Spleen (tissue), 7 donors: ENCODE measurements around the gene UBE2G1.

Experiments used
- CTCF ChIP-seq, 11 experiments: fragments of 200-600 bp in 7 of 11; fragments of 450-650 bp in 4 of 11; sonication (generic) in 4 of 11; IDR thresholded peaks in 8 of 11; conservative IDR thresholded peaks in 3 of 11; 1 replicate in 7 of 11; 2 replicates in 4 of 11; pipeline versions ENCODE4 v1.4.0 to v1.8.0; 2016 to 2021; ENCODE audit warnings: antibody characterized with exemption in 11 of 11, inconsistent platforms in 4 of 11, mild to moderate bottlenecking in 1 of 11
- POLR2A ChIP-seq, 3 donors: fragments of 450-650 bp; IDR thresholded peaks; one replicate each; pipeline ENCODE4 v1.5.1; 2017; ENCODE audit warnings: antibody characterized with exemption in 3 of 3, mild to moderate bottlenecking in 1 of 3
- POLR2AphosphoS5 ChIP-seq, 3 donors: sonication (generic); formaldehyde crosslinking; IDR thresholded peaks; one replicate each; pipeline ENCODE4 v1.5.1; 2017; ENCODE audit warnings: antibody characterized with exemption in 3 of 3
- donor health status: DM: no; HTN: no; CAD: no; lungs with moderate emphysema.
- donor health status: DM: no; HTN: no; CAD: no.
- donor health status: DM: no; HTN: no; CAD: no.

GRCh38 chr17:4241535-4241934 is 124.9 kb downstream of the UBE2G1 start:
- no peak for TF ChIP-seq CTCF (IDR thresholded peaks at IDR 0.05 in 8 of 11, conservative IDR thresholded peaks at IDR 0.05 in 3 of 11)
- TF ChIP-seq POLR2A (IDR thresholded peaks at IDR 0.05) = no peak
- TF ChIP-seq POLR2AphosphoS5 (IDR thresholded peaks at IDR 0.05) = no peak
